Tongue (tissue), 2 donors: ENCODE results near the gene RNF5. TPM values are rescaled to one million over a fixed set of nuclear protein-coding genes. Genes with fewer than 3 reads are reported as not detected.
"Not testable (repeated sequence)": the region's sequence is repeated elsewhere in the genome, so short reads cannot be mapped to it uniquely, and the experiment has no call there.

Experiments used
- DNase-seq: peaks from one replicate; pipeline ENCODE4 v3.0.0-alpha.2; 2015
- total RNA-seq: library from RNA; depleted of rRNA; stranded (reverse); fragments of >200 nt; gene quantifications from one replicate; pipeline ENCODE4 v1.2.3, GENCODE V29; 2014

RNF5 gene
- 63.5 TPM for total RNA-seq

- peak; percentile 100 for DNase-seq
Measured at GRCh38 chr6:32177788-32178546, at the start of gene RNF5. RNF5 (plus strand) TSS chr6:32178405; CDS start chr6:32178512, 107 bp downstream.

- no peak for DNase-seq
Measured at GRCh38 chr6:32128751-32129296, 49.4 kb upstream of the RNF5 start.

- DNase-seq, result no peak
Measured at GRCh38 chr6:32129297-32130088, 48.7 kb upstream of the RNF5 start.

- DNase-seq, result no peak
Measured at GRCh38 chr6:32131439-32131948, 46.7 kb upstream of the RNF5 start.

GRCh38 chr6:32132110-32132509 is 46.1 kb upstream of the RNF5 start:
- DNase-seq, result no peak

- DNase-seq, result no peak
Measured at GRCh38 chr6:32133786-32134185, 44.4 kb upstream of the RNF5 start.

- DNase-seq, result no peak
Measured at GRCh38 chr6:32137454-32137853, 40.8 kb upstream of the RNF5 start.

- DNase-seq, result no peak
Measured at GRCh38 chr6:32139590-32139989, 38.6 kb upstream of the RNF5 start.

GRCh38 chr6:32140420-32141046 is 37.7 kb upstream of the RNF5 start:
- DNase-seq, result no peak

- DNase-seq, result not testable (repeated sequence)
Measured at GRCh38 chr6:32144238-32144637, 34.0 kb upstream of the RNF5 start.

GRCh38 chr6:32146287-32146686 is 31.9 kb upstream of the RNF5 start:
- DNase-seq, result no peak

GRCh38 chr6:32146687-32147086 is 31.5 kb upstream of the RNF5 start:
- no peak for DNase-seq

- no peak for DNase-seq
Measured at GRCh38 chr6:32147401-32148132, 30.6 kb upstream of the RNF5 start.

- DNase-seq, result peak; percentile 79
Measured at GRCh38 chr6:32148289-32149091, 29.7 kb upstream of the RNF5 start.

GRCh38 chr6:32149092-32149755 is 29.0 kb upstream of the RNF5 start:
- no peak for DNase-seq

- no peak for DNase-seq
Measured at GRCh38 chr6:32149932-32150870, 28.0 kb upstream of the RNF5 start.

GRCh38 chr6:32151181-32151862 is 26.9 kb upstream of the RNF5 start:
- no peak for DNase-seq
